ENCODE data around the gene EFCAB8.

EFCAB8 gene

DNA sequence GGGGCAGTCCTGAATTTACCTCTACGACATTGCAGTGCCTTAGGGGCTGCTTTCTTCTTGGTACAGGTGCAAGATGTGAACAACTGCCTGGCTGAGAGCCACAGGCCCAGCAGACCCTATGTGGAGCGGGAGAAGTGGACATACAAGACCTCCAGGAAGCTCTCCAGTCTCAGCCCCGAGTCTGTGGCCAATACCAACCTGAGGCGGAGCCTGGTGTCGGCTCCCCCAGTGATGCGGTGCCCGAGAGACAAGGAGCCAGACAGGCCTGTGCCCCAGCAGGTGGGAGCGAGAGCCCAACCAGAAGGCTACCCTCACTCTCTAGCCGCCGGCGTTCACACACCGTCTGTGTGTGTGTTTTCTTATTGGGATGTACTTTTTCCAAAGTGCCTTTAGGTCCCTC lies 59.6 kb downstream of the EFCAB8 start:
- ATAC-seq (ENCODE audit: insufficient read depth, low read depth) (no peak), DNase-seq (no peak)
- TF ChIP-seq EZH2 (IDR thresholded peaks at IDR 0.05; ENCODE audit: borderline replicate concordance, low read depth, low read length, severe bottlenecking): no peak
- TF ChIP-seq, protein P1, sequence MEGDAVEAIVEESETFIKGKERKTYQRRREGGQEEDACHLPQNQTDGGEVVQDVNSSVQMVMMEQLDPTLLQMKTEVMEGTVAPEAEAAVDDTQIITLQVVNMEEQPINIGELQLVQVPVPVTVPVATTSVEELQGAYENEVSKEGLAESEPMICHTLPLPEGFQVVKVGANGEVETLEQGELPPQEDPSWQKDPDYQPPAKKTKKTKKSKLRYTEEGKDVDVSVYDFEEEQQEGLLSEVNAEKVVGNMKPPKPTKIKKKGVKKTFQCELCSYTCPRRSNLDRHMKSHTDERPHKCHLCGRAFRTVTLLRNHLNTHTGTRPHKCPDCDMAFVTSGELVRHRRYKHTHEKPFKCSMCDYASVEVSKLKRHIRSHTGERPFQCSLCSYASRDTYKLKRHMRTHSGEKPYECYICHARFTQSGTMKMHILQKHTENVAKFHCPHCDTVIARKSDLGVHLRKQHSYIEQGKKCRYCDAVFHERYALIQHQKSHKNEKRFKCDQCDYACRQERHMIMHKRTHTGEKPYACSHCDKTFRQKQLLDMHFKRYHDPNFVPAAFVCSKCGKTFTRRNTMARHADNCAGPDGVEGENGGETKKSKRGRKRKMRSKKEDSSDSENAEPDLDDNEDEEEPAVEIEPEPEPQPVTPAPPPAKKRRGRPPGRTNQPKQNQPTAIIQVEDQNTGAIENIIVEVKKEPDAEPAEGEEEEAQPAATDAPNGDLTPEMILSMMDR (IDR thresholded peaks at IDR 0.05; ENCODE audit: borderline replicate concordance, extremely low read depth, low read length, poor library complexity, severe bottlenecking): no peak
- Histone ChIP-seq H3K27me3 (ENCODE audit: insufficient read depth, low read length, poor library complexity) (no peaks in the 10 kb centered on the region), H3K4me3 (ENCODE audit: low read depth in 1 of 2, low read length in 2 of 2) (no peak overlapping the region), H3K9me3 (ENCODE audit: insufficient read depth, low read length, severe bottlenecking) (peaks cover 7% of the 10 kb centered on the region), H2AFZ (ENCODE audit: low read depth, low read length) (no peak overlapping the region), H3K4me2 (ENCODE audit: insufficient read depth, low read length) (no peak overlapping the region), H3K9ac (ENCODE audit: low read depth, low read length) (no peak overlapping the region), H3K79me2 (ENCODE audit: insufficient read depth, low read length) (no peaks in the 10 kb centered on the region), H3K36me3 (ENCODE audit: insufficient read depth, low read length) (no peaks in the 10 kb centered on the region), H4K20me1 (ENCODE audit: insufficient read depth, low read length) (no peaks in the 10 kb centered on the region), H3K27ac (ENCODE audit: low read length) (no peak overlapping the region), H3K4me1 (ENCODE audit: insufficient read depth, low read length) (no peaks in the 10 kb centered on the region)

DNA sequence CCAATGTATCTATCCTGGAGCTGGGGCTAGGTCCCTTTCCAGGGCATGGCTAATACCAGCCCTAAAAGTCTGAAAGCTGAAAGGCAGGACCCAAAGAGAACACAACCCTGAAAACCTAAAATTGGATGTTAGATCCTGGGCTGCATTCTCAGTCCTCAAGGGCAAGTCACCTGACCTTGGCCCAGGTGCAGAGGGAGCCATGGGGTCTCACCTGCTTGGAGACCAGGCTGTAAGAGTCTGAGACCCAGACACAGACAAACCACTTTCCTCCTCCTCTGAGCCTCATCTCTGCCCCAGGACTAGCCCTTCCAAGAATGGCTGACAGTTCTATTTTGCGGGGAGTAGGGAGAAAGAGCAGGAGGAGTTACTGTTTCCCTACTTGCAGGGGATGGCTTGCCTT lies 60.0 kb downstream of the EFCAB8 start:
- Histone ChIP-seq H3K4me1 (ENCODE audit: insufficient read depth, low read length) (no peaks in the 10 kb centered on the region), H3K36me3 (ENCODE audit: insufficient read depth, low read length) (no peaks in the 10 kb centered on the region), H3K9ac (ENCODE audit: low read depth, low read length) (no peak overlapping the region), H2AFZ (ENCODE audit: low read depth, low read length) (no peak overlapping the region), H3K4me2 (ENCODE audit: insufficient read depth, low read length) (no peak overlapping the region), H3K79me2 (ENCODE audit: insufficient read depth, low read length) (no peaks in the 10 kb centered on the region), H3K27ac (ENCODE audit: low read length) (no peak overlapping the region), H4K20me1 (ENCODE audit: insufficient read depth, low read length) (no peaks in the 10 kb centered on the region), H3K4me3 (ENCODE audit: low read depth in 1 of 2, low read length in 2 of 2) (no peak overlapping the region), H3K9me3 (ENCODE audit: insufficient read depth, low read length, severe bottlenecking) (peaks cover 7% of the 10 kb centered on the region), H3K27me3 (ENCODE audit: insufficient read depth, low read length, poor library complexity) (no peaks in the 10 kb centered on the region)
- ATAC-seq (ENCODE audit: insufficient read depth, low read depth): no peak
- DNase-seq: peak; percentile 1
- TF ChIP-seq, protein P1 (IDR thresholded peaks at IDR 0.05; ENCODE audit: borderline replicate concordance, extremely low read depth, low read length, poor library complexity, severe bottlenecking): no peak
- no peak for TF ChIP-seq EZH2 (IDR thresholded peaks at IDR 0.05; ENCODE audit: borderline replicate concordance, low read depth, low read length, severe bottlenecking)

DNA sequence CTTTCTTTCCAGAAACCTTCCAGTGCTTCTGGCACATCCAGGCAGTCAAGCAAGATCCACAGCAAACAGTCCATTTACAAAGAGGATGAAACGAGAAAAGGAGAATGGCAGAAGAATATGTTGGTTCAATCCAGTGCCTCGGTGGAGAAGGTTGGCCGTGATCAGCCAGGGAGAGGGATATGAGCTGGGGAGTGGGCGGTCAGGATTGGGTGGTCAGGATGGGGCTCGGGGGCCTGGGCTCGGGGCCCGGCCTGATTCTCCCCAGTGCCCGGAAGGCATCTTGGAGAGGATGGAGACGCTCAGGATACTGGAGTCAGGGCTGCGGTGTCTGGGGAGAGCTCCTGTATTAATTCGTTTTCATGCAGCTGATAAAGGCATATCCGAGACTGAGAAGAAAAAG lies 61.3 kb downstream of the EFCAB8 start:
- no peak overlapping the region for H3K27ac ChIP-seq (ENCODE audit: low read length)
- H3K9me3 ChIP-seq (ENCODE audit: insufficient read depth, low read length, severe bottlenecking): peaks cover 7% of the 10 kb centered on the region
- H2AFZ ChIP-seq (ENCODE audit: low read depth, low read length): no peak overlapping the region

More for the DNA sequence above, 61.3 kb downstream of the EFCAB8 start:
- Histone ChIP-seq H4K20me1 (ENCODE audit: insufficient read depth, low read length) (no peaks in the 10 kb centered on the region), H3K4me3 (ENCODE audit: low read depth in 1 of 2, low read length in 2 of 2) (no peak overlapping the region), H3K79me2 (ENCODE audit: insufficient read depth, low read length) (no peaks in the 10 kb centered on the region), H3K4me2 (ENCODE audit: insufficient read depth, low read length) (no peak overlapping the region), H3K9ac (ENCODE audit: low read depth, low read length) (no peak overlapping the region), H3K27me3 (ENCODE audit: insufficient read depth, low read length, poor library complexity) (no peaks in the 10 kb centered on the region), H3K36me3 (ENCODE audit: insufficient read depth, low read length) (no peaks in the 10 kb centered on the region), H3K4me1 (ENCODE audit: insufficient read depth, low read length) (no peaks in the 10 kb centered on the region)
- DNase-seq (no peak), ATAC-seq (ENCODE audit: insufficient read depth, low read depth) (no peak)
- TF ChIP-seq, protein P1 (IDR thresholded peaks at IDR 0.05; ENCODE audit: borderline replicate concordance, extremely low read depth, low read length, poor library complexity, severe bottlenecking): no peak
- TF ChIP-seq EZH2 (IDR thresholded peaks at IDR 0.05; ENCODE audit: borderline replicate concordance, low read depth, low read length, severe bottlenecking): no peak

All from DND-41 (cell line).